HepG2 (cell line): ENCODE measurements around the gene FABP6. TPM values are rescaled to one million over a fixed set of nuclear protein-coding genes. Genes with fewer than 3 reads are reported as not detected.

Source experiments
- ATAC-seq: fragments of 200-7000 bp; cut with Tn5 transposase; 3 replicates; pipeline ENCODE4 v1.9.1; 2020; ENCODE audit warnings: mild to moderate bottlenecking, moderate library complexity
- BruUV-seq: library from RNA; stranded (reverse); fragments of 400-500 nt; replicated peaks from 2 replicates; lab custom pipeline; 2021; lab: Mats Ljungman, UMichigan
- CTCF ChIA-PET: fragments of 300-600 bp; formaldehyde crosslinking; extraction: SDS; loops from one replicate; lab custom pipeline; 2021; ENCODE audit warnings: low total read pairs, inconsistent platforms, low intra/inter-chr PET ratio; lab: Yijun Ruan, JAX
- POLR2A ChIA-PET: fragments of 350-600 bp; sonication (Branson Sonifier 250); formaldehyde crosslinking; loops from one replicate; lab custom pipeline; 2020; ENCODE audit warnings: antibody characterized with exemption, inconsistent platforms; lab: Yijun Ruan, JAX
- DNase-seq: peaks from one replicate; pipeline ENCODE4 v3.0.0-alpha.2; 2015; ENCODE audit warnings: low spot score
- FAIRE-seq: peaks from 3 replicates; lab custom pipeline; 2011; peaks lifted over from hg19 to GRCh38; lab: Jason Lieb, UNC
- H2AFZ ChIP-seq: one replicate; pipeline ENCODE4 v1.6.1; 2011; ENCODE audit warnings: low read length, inconsistent platforms
- H3K27ac ChIP-seq: fragments of 300-600 bp; 3 replicates; pipeline ENCODE4 v1.8.0; 2011; ENCODE audit warnings: mixed run types, mild to moderate bottlenecking, mixed read lengths, low read length, inconsistent platforms; ENCODE audit not compliant: insufficient read depth; ENCODE audit errors: extremely low read length
- H3K27me3 ChIP-seq, 2 experiments: fragments of 200-600 bp in 1 of 2; 2 replicates in 1 of 2; 3 replicates in 1 of 2; pipeline versions ENCODE4 v1.6.0 to v1.8.0; 2011; ENCODE audit warnings: low read length in 2 of 2, mild to moderate bottlenecking in 2 of 2, moderate library complexity in 2 of 2, inconsistent platforms in 1 of 2; ENCODE audit not compliant: insufficient read depth in 2 of 2, control insufficient read depth in 1 of 2
- H3K36me3 ChIP-seq, 2 experiments: fragments of 200-600 bp in 1 of 2; replicated peaks in 1 of 2; 2 replicates in 1 of 2; 3 replicates in 1 of 2; pipeline versions ENCODE4 v1.5.1 to v1.8.0; 2011; ENCODE audit warnings: low read length in 2 of 2, inconsistent platforms in 1 of 2; ENCODE audit not compliant: insufficient read depth in 2 of 2, control insufficient read depth in 1 of 2
- H3K4me1 ChIP-seq: 2 replicates; pipeline ENCODE4 v1.5.1; 2012; ENCODE audit warnings: low read length, inconsistent platforms; ENCODE audit not compliant: insufficient read depth
- H3K4me2 ChIP-seq: 2 replicates; pipeline ENCODE4 v1.6.0; 2011; ENCODE audit warnings: low read depth, low read length, inconsistent platforms
- H3K4me3 ChIP-seq, 3 experiments: fragments of 200-600 bp in 1 of 3; sonication (generic), shearing (Covaris generic) in 1 of 3; replicated peaks in 1 of 3; 2 replicates each; pipeline ENCODE4 v1.5.1; 2011 to 2016; ENCODE audit warnings: low read length in 3 of 3, inconsistent platforms in 2 of 3, low read depth in 2 of 3, mild to moderate bottlenecking in 2 of 3, control low read depth in 1 of 3, mixed read lengths in 1 of 3; ENCODE audit not compliant: insufficient read depth in 1 of 3
- H3K79me2 ChIP-seq: one replicate; pipeline ENCODE4 v1.6.1; 2011; ENCODE audit warnings: low read length, inconsistent platforms; ENCODE audit not compliant: insufficient read depth
- H3K9ac ChIP-seq: 2 replicates; pipeline ENCODE4 v1.6.0; 2011; ENCODE audit warnings: mild to moderate bottlenecking, low read depth, low read length, inconsistent platforms; ENCODE audit not compliant: insufficient read depth
- H3K9me3 ChIP-seq: 2 replicates; pipeline ENCODE4 v1.5.1; 2012; ENCODE audit warnings: mild to moderate bottlenecking, low read length
- H4K20me1 ChIP-seq: 2 replicates; pipeline ENCODE4 v1.6.0; 2011; ENCODE audit warnings: inconsistent platforms, mild to moderate bottlenecking, low read length, moderate library complexity; ENCODE audit not compliant: insufficient read depth
- JUND ChIP-seq: sonication (generic); formaldehyde crosslinking; IDR thresholded peaks from 2 replicates; pipeline ENCODE4 v1.8.0; 2022; ENCODE audit warnings: mild to moderate bottlenecking, missing genetic modification reagents
- KLF9 ChIP-seq: IDR thresholded peaks from 2 replicates; pipeline ENCODE4 v1.6.1; 2016; ENCODE audit warnings: low read depth
- NR3C1 ChIP-seq: sonication (generic); formaldehyde crosslinking; IDR thresholded peaks from 2 replicates; pipeline ENCODE4 v1.4.0; 2020; ENCODE audit warnings: missing genetic modification reagents
- PAX8 ChIP-seq: sonication (generic); formaldehyde crosslinking; IDR thresholded peaks from 2 replicates; pipeline ENCODE4 v1.8.0; 2022; ENCODE audit warnings: mild to moderate bottlenecking, missing genetic modification reagents, borderline replicate concordance
- RARA ChIP-seq: IDR thresholded peaks from 2 replicates; pipeline ENCODE4 v1.6.1; 2016; ENCODE audit warnings: missing genetic modification reagents, missing compliant biosample characterization
- SALL2 ChIP-seq: sonication (generic); formaldehyde crosslinking; IDR thresholded peaks from 2 replicates; pipeline ENCODE4 v1.8.1; 2023; ENCODE audit warnings: mild to moderate bottlenecking, missing genetic modification reagents, inconsistent platforms
- XBP1 ChIP-seq: sonication (generic); formaldehyde crosslinking; IDR thresholded peaks from 2 replicates; pipeline ENCODE4 v1.5.0; 2020; ENCODE audit warnings: missing genetic modification reagents
- ZBTB1 ChIP-seq: sonication (generic); formaldehyde crosslinking; IDR thresholded peaks from 2 replicates; pipeline ENCODE4 v1.4.0; 2020; ENCODE audit warnings: missing genetic modification reagents, borderline replicate concordance
- ZNF354B ChIP-seq: sonication (generic); formaldehyde crosslinking; IDR thresholded peaks from 2 replicates; pipeline ENCODE4 v1.8.0; 2022; ENCODE audit warnings: mild to moderate bottlenecking, missing genetic modification reagents
- ZNF432 ChIP-seq: sonication (generic); formaldehyde crosslinking; IDR thresholded peaks from 2 replicates; pipeline ENCODE4 v1.5.0; 2020; ENCODE audit warnings: missing genetic modification reagents, mild to moderate bottlenecking, borderline replicate concordance
- ZNF761 ChIP-seq: sonication (generic); formaldehyde crosslinking; conservative IDR thresholded peaks from 2 replicates; pipeline ENCODE4 v1.4.0; 2020; ENCODE audit warnings: mild to moderate bottlenecking, missing genetic modification reagents
- ZNF772 ChIP-seq: sonication (generic); formaldehyde crosslinking; IDR thresholded peaks from 2 replicates; pipeline ENCODE4 v1.5.0; 2020; ENCODE audit warnings: mild to moderate bottlenecking, missing genetic modification reagents
- ZNF777 ChIP-seq: sonication (generic); formaldehyde crosslinking; IDR thresholded peaks from 2 replicates; pipeline ENCODE4 v1.4.0; 2020; ENCODE audit warnings: missing genetic modification reagents
- WGBS: methylation state at CpG from one replicate; pipeline ENCODE4 v1.1.6; 2017; ENCODE audit warnings: low lambda C conversion rate; 5-methylcytosine and 5-hydroxymethylcytosine counted together
- in situ Hi-C: cut with HindIII; loops from 2 replicates; pipeline ENCODE4 v1.10.0; 2017; ENCODE audit warnings: low pct_unique_long_range_greater_than_20kb; ENCODE audit not compliant: extremely low pct_ligation_motif_present
- intact Hi-C: fragments of 100-400 bp; cut with micrococcal nuclease; formaldehyde crosslinking; loops from one replicate; pipeline ENCODE4 v1.10.0; 2022; ENCODE audit not compliant: unreplicated experiment
- polyA plus RNA-seq, 8 experiments: library from polyadenylated mRNA; depleted of rRNA in 3 of 8; stranded (reverse) in 7 of 8; unstranded in 1 of 8; fragments of >200 nt; fragmentation: Illumina TruSeq in 4 of 8; extraction: Trizol in 4 of 8; gene quantifications; 2 replicates each; pipeline versions ENCODE4 v1.2.1 to v1.2.3, GENCODE V29; 2011 to 2016; ENCODE audit warnings: low read depth in 4 of 8, missing spikeins in 1 of 8, mixed read lengths in 1 of 8; ENCODE audit not compliant: insufficient read depth in 1 of 8
- total RNA-seq, 5 experiments: library from RNA; depleted of rRNA; stranded (reverse); fragments of >200 nt; fragmentation: Illumina TruSeq; extraction: Trizol; gene quantifications; 2 replicates each; pipeline ENCODE4 v1.2.3, GENCODE V29; 2016; ENCODE audit warnings: low read depth in 1 of 5
- TF ChIP-seq, protein P1 (sequence below): IDR thresholded peaks from 2 replicates; pipeline ENCODE4 v1.6.1; 2016; ENCODE audit warnings: mild to moderate bottlenecking
- TF ChIP-seq, protein P2 (sequence below): sonication (generic); formaldehyde crosslinking; IDR thresholded peaks from 2 replicates; pipeline ENCODE4 v1.4.0; 2020; ENCODE audit warnings: missing genetic modification reagents
- TF ChIP-seq, protein P3 (sequence below): sonication (generic); formaldehyde crosslinking; IDR thresholded peaks from 2 replicates; pipeline ENCODE4 v1.8.1; 2023; ENCODE audit warnings: missing genetic modification reagents, mild to moderate bottlenecking, borderline replicate concordance
- TF ChIP-seq, protein P4 (sequence below): sonication (generic); formaldehyde crosslinking; IDR thresholded peaks from 2 replicates; pipeline ENCODE4 v1.8.1; 2022; ENCODE audit warnings: low read depth, mild to moderate bottlenecking, missing genetic modification reagents

The FABP6 gene
- total and polyA plus RNA-seq, 2 of the 13 experiments (the other 11 are each of a cell fraction or from before 2014, with no cell fraction given): 0.13 TPM; not detected in 1

DNA sequence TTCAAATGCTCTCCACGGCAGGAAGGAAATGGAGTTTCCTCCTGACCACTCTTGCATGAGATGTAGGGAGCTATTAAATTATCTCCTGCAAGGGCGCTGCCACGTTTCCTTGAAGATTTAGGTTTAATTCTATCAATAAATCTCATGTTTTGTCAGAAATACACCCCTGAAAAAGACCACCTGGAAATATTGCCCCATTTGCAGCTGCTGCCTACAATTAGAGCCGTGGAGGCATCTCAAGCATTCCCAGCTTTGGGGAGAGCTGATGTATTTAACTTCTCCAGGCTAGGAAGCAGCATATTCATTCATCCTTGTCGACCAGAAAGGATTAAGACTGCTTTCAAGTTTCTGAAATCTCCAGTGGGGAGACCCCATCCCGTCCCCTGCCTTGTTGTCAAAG, 42.5 kb downstream of the FABP6 start:
- no peak overlapping the region for H3K4me2 ChIP-seq
- 59% methylated on average over 6 of the region's 6 CpGs for WGBS
- no peaks in the 10 kb centered on the region for H4K20me1 ChIP-seq
- DNase-seq: no peak
- no peak overlapping the region for H3K9ac ChIP-seq
- CTCF ChIA-PET: no interaction called here
- no peak overlapping the region for H2AFZ ChIP-seq
- H3K9me3 ChIP-seq: no peaks in the 10 kb centered on the region
- H3K4me1 ChIP-seq: peaks cover 4% of the 10 kb centered on the region
- H3K36me3 ChIP-seq: no peaks in the 10 kb centered on the region
- H3K79me2 ChIP-seq: no peaks in the 10 kb centered on the region
- intact Hi-C loops: no loop called here
- no peak overlapping the region for H3K4me3 ChIP-seq
- no TSS peak for BruUV-seq
- FAIRE-seq: no peak
- ATAC-seq: no peak
- POLR2A ChIA-PET: no interaction called here
- in situ Hi-C loops: no loop called here
- no peaks in the 10 kb centered on the region for H3K27me3 ChIP-seq
- TF ChIP-seq, protein P1, sequence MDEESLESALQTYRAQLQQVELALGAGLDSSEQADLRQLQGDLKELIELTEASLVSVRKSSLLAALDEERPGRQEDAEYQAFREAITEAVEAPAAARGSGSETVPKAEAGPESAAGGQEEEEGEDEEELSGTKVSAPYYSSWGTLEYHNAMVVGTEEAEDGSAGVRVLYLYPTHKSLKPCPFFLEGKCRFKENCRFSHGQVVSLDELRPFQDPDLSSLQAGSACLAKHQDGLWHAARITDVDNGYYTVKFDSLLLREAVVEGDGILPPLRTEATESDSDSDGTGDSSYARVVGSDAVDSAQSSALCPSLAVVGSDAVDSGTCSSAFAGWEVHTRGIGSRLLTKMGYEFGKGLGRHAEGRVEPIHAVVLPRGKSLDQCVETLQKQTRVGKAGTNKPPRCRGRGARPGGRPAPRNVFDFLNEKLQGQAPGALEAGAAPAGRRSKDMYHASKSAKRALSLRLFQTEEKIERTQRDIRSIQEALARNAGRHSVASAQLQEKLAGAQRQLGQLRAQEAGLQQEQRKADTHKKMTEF: no peak
- TF ChIP-seq JUND (CRISPR knock-in tag): no peak
- no peak for TF ChIP-seq KLF9 (CRISPR knock-in tag)
- TF ChIP-seq, protein P2, sequence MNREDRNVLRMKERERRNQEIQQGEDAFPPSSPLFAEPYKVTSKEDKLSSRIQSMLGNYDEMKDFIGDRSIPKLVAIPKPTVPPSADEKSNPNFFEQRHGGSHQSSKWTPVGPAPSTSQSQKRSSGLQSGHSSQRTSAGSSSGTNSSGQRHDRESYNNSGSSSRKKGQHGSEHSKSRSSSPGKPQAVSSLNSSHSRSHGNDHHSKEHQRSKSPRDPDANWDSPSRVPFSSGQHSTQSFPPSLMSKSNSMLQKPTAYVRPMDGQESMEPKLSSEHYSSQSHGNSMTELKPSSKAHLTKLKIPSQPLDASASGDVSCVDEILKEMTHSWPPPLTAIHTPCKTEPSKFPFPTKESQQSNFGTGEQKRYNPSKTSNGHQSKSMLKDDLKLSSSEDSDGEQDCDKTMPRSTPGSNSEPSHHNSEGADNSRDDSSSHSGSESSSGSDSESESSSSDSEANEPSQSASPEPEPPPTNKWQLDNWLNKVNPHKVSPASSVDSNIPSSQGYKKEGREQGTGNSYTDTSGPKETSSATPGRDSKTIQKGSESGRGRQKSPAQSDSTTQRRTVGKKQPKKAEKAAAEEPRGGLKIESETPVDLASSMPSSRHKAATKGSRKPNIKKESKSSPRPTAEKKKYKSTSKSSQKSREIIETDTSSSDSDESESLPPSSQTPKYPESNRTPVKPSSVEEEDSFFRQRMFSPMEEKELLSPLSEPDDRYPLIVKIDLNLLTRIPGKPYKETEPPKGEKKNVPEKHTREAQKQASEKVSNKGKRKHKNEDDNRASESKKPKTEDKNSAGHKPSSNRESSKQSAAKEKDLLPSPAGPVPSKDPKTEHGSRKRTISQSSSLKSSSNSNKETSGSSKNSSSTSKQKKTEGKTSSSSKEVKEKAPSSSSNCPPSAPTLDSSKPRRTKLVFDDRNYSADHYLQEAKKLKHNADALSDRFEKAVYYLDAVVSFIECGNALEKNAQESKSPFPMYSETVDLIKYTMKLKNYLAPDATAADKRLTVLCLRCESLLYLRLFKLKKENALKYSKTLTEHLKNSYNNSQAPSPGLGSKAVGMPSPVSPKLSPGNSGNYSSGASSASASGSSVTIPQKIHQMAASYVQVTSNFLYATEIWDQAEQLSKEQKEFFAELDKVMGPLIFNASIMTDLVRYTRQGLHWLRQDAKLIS (CRISPR knock-in tag): no peak
- no peak for TF ChIP-seq ZBTB1 (CRISPR knock-in tag)
- no peak for TF ChIP-seq PAX8 (CRISPR knock-in tag)
- no peak for TF ChIP-seq ZNF761
- TF ChIP-seq ZNF777 (CRISPR knock-in tag): no peak
- TF ChIP-seq ZNF772: no peak
- no peak for TF ChIP-seq NR3C1
- no peak for TF ChIP-seq SALL2 (CRISPR knock-in tag)
- TF ChIP-seq XBP1: no peak
- no peak for TF ChIP-seq ZNF354B
- TF ChIP-seq ZNF432 (CRISPR knock-in tag): no peak
- TF ChIP-seq RARA: no peak
- TF ChIP-seq, protein P3, sequence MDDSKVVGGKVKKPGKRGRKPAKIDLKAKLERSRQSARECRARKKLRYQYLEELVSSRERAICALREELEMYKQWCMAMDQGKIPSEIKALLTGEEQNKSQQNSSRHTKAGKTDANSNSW: no peak
- TF ChIP-seq, protein P4, sequence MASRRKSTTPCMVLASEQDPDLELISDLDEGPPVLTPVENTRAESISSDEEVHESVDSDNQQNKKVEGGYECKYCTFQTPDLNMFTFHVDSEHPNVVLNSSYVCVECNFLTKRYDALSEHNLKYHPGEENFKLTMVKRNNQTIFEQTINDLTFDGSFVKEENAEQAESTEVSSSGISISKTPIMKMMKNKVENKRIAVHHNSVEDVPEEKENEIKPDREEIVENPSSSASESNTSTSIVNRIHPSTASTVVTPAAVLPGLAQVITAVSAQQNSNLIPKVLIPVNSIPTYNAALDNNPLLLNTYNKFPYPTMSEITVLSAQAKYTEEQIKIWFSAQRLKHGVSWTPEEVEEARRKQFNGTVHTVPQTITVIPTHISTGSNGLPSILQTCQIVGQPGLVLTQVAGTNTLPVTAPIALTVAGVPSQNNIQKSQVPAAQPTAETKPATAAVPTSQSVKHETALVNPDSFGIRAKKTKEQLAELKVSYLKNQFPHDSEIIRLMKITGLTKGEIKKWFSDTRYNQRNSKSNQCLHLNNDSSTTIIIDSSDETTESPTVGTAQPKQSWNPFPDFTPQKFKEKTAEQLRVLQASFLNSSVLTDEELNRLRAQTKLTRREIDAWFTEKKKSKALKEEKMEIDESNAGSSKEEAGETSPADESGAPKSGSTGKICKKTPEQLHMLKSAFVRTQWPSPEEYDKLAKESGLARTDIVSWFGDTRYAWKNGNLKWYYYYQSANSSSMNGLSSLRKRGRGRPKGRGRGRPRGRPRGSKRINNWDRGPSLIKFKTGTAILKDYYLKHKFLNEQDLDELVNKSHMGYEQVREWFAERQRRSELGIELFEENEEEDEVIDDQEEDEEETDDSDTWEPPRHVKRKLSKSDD (CRISPR knock-in tag): no peak
- no peak overlapping the region for H3K27ac ChIP-seq
